Panc1 (cell line): ENCODE data around the gene FCN1. TPM values are rescaled to one million over a fixed set of nuclear protein-coding genes. Genes with fewer than 3 reads are reported as not detected.

ENCODE experiments used
- ATAC-seq: fragments of 200-7000 bp; cut with Tn5 transposase; 2 replicates; pipeline ENCODE4 v1.9.1; 2020; ENCODE audit warnings: mild to moderate bottlenecking, moderate library complexity
- BruUV-seq: library from RNA; stranded (reverse); fragments of 400-500 nt; replicated peaks from 2 replicates; lab custom pipeline; 2021; lab: Mats Ljungman, UMichigan
- CTCF ChIA-PET: fragments of 300-600 bp; sonication (Branson Sonifier 250); formaldehyde crosslinking; loops from one replicate; lab custom pipeline; 2022; ENCODE audit warnings: antibody characterized with exemption; lab: Charles Lee
- POLR2A ChIA-PET: fragments of 300-600 bp; sonication (Branson Sonifier 250); formaldehyde crosslinking; loops from one replicate; lab custom pipeline; 2022; ENCODE audit warnings: antibody characterized with exemption; lab: Charles Lee
- DNase-seq: peaks from one replicate; pipeline ENCODE4 v3.0.0-alpha.2; 2010; ENCODE audit warnings: low read depth, low spot score
- H3K27ac ChIP-seq: 2 replicates; pipeline ENCODE4 v1.5.1; 2011; ENCODE audit warnings: mild to moderate bottlenecking, low read length, inconsistent platforms
- H3K27me3 ChIP-seq: fragments of 200-500 bp; sonication (Bioruptor generic); 2 replicates; pipeline ENCODE4 v1.6.0; 2014; ENCODE audit warnings: low read length, inconsistent platforms; ENCODE audit not compliant: control insufficient read depth, insufficient read depth
- H3K36me3 ChIP-seq: fragments of 200-500 bp; sonication (Bioruptor generic); 2 replicates; pipeline ENCODE4 v1.5.1; 2014; ENCODE audit warnings: inconsistent platforms, mild to moderate bottlenecking, low read length, moderate library complexity; ENCODE audit not compliant: control insufficient read depth, insufficient read depth
- H3K4me1 ChIP-seq: 2 replicates; pipeline ENCODE4 v1.5.1; 2011; ENCODE audit warnings: inconsistent platforms, mild to moderate bottlenecking, low read length, moderate library complexity; ENCODE audit not compliant: control insufficient read depth, insufficient read depth
- H3K4me3 ChIP-seq, 2 experiments: 2 replicates each; pipeline ENCODE4 v1.5.1; 2011 to 2012; ENCODE audit warnings: low read depth in 2 of 2, low read length in 2 of 2, mild to moderate bottlenecking in 2 of 2, inconsistent platforms in 1 of 2, moderate library complexity in 1 of 2
- H3K9me3 ChIP-seq: fragments of 200-500 bp; sonication (Bioruptor generic); 2 replicates; pipeline ENCODE4 v1.5.1; 2014; ENCODE audit warnings: low read depth, mild to moderate bottlenecking, inconsistent platforms, low read length, moderate library complexity; ENCODE audit not compliant: control insufficient read depth, insufficient read depth
- POLR2AphosphoS5 ChIP-seq: IDR thresholded peaks from 2 replicates; pipeline ENCODE4 v1.6.1; 2012; ENCODE audit warnings: mild to moderate bottlenecking, low read depth, low read length, moderate library complexity
- SIN3A ChIP-seq: IDR thresholded peaks from 2 replicates; pipeline ENCODE4 v1.6.1; 2012; ENCODE audit warnings: low read depth, mild to moderate bottlenecking, low read length, moderate library complexity, borderline replicate concordance; ENCODE audit not compliant: insufficient read depth
- TCF7L2 ChIP-seq: IDR thresholded peaks from 2 replicates; pipeline ENCODE4 v1.6.1; 2011; ENCODE audit warnings: mild to moderate bottlenecking, low read depth, low read length, inconsistent platforms
- in situ Hi-C: cut with HindIII; loops from 2 replicates; pipeline ENCODE4 v1.10.0; 2016; ENCODE audit warnings: low sequenced_read_pairs, low pct_unique_long_range_greater_than_20kb
- intact Hi-C: fragments of 100-400 bp; cut with micrococcal nuclease; formaldehyde crosslinking; loops from one replicate; pipeline ENCODE4 v1.10.0; 2022; ENCODE audit not compliant: unreplicated experiment
- total RNA-seq: library from RNA; stranded (reverse); gene quantifications from one replicate; pipeline ENCODE4 v1.2.1, GENCODE V29; 2021; ENCODE audit not compliant: unreplicated experiment
- TF ChIP-seq, protein P1 (sequence below): fragments of 450-650 bp; IDR thresholded peaks from 2 replicates; pipeline ENCODE4 v1.5.1; 2017; ENCODE audit warnings: mild to moderate bottlenecking
- TF ChIP-seq, protein P2 (sequence below), 2 experiments: IDR thresholded peaks; 2 replicates each; pipeline ENCODE4 v1.6.1; 2011 to 2012; ENCODE audit warnings: low read depth in 2 of 2, control low read depth in 1 of 2, low read length in 1 of 2, mild to moderate bottlenecking in 1 of 2, moderate library complexity in 1 of 2; ENCODE audit not compliant: insufficient read depth in 1 of 2

FCN1 gene
- total RNA-seq, 1 experiment from 2014 or later: not detected

DNA sequence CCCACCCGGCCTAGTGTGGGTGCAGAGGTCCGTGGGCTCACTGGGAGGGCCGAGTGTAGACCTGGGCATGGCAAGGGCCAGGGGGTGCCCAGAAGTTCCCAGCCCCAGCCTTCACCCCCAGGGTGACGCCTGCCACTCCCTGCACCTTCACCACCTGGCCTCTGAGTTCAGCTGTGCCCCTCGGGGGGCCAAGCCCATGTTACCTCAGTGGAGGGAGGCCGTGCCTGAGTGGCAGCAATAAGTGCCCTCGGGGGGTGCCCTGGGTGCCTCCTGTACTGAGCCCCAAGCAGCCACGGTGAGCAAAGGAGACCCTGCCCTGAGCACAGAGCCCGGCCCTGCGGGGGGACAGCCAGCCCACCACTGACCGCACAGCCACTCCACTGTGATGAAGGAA, 47.4 kb downstream of the FCN1 start:
- BruUV-seq: no TSS peak
- CTCF ChIA-PET: no interaction called here
- Histone ChIP-seq H3K9me3 (no peaks in the 10 kb centered on the region), H3K36me3 (no peaks in the 10 kb centered on the region), H3K27ac (no peak overlapping the region), H3K27me3 (no peaks in the 10 kb centered on the region), H3K4me1 (no peaks in the 10 kb centered on the region), H3K4me3 (no peak overlapping the region)
- DNase-seq (no peak), ATAC-seq (no peak)
- TF ChIP-seq SIN3A (no peak), TCF7L2 (no peak), POLR2AphosphoS5 (no peak)
- TF ChIP-seq, protein P1, sequence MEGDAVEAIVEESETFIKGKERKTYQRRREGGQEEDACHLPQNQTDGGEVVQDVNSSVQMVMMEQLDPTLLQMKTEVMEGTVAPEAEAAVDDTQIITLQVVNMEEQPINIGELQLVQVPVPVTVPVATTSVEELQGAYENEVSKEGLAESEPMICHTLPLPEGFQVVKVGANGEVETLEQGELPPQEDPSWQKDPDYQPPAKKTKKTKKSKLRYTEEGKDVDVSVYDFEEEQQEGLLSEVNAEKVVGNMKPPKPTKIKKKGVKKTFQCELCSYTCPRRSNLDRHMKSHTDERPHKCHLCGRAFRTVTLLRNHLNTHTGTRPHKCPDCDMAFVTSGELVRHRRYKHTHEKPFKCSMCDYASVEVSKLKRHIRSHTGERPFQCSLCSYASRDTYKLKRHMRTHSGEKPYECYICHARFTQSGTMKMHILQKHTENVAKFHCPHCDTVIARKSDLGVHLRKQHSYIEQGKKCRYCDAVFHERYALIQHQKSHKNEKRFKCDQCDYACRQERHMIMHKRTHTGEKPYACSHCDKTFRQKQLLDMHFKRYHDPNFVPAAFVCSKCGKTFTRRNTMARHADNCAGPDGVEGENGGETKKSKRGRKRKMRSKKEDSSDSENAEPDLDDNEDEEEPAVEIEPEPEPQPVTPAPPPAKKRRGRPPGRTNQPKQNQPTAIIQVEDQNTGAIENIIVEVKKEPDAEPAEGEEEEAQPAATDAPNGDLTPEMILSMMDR: no peak
- TF ChIP-seq, protein P2, sequence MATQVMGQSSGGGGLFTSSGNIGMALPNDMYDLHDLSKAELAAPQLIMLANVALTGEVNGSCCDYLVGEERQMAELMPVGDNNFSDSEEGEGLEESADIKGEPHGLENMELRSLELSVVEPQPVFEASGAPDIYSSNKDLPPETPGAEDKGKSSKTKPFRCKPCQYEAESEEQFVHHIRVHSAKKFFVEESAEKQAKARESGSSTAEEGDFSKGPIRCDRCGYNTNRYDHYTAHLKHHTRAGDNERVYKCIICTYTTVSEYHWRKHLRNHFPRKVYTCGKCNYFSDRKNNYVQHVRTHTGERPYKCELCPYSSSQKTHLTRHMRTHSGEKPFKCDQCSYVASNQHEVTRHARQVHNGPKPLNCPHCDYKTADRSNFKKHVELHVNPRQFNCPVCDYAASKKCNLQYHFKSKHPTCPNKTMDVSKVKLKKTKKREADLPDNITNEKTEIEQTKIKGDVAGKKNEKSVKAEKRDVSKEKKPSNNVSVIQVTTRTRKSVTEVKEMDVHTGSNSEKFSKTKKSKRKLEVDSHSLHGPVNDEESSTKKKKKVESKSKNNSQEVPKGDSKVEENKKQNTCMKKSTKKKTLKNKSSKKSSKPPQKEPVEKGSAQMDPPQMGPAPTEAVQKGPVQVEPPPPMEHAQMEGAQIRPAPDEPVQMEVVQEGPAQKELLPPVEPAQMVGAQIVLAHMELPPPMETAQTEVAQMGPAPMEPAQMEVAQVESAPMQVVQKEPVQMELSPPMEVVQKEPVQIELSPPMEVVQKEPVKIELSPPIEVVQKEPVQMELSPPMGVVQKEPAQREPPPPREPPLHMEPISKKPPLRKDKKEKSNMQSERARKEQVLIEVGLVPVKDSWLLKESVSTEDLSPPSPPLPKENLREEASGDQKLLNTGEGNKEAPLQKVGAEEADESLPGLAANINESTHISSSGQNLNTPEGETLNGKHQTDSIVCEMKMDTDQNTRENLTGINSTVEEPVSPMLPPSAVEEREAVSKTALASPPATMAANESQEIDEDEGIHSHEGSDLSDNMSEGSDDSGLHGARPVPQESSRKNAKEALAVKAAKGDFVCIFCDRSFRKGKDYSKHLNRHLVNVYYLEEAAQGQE (IDR thresholded peaks at IDR 0.05; ENCODE audit: insufficient read depth in 1 of 2, low read depth in 2 of 2, low read length in 1 of 2): no peak
- intact Hi-C loops: no loop called here
- in situ Hi-C loops: no loop called here
- POLR2A ChIA-PET: no interaction called here

DNA sequence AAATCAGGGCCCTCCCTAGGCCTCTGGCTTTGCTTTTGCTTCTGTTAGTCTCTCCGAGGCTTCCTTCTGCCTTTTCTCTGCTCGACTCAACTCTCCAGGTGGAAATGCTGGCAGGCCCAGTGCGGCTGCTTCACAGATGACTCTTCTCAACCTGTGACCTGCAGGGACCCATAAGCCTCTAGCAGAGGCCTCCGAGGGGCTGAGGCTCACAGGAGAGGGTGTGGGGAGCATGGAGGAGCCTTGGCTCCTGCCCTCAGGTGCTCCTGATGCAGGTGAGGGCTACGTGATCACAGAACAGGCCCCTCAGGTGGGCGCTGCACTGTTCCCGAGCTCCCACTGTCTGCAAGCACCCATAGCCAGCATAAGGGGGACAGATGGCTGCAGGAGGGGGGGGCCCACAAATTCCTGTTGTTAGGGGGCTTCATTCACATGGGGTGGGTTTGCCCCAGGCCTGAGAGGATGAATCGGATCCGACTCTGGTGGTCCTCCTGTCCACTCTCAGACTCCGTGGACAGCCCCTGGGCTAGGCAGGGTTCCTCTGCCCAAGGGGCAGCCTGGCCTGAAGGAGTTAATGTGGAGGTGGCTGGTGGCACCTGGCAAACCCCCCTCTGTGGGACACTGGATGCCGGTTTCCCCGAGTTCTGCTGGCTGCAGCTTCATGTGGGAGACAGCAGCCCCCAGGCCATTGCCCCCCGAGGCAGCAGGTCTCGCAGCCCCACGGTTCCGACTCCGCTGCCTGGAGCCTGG, 48.0 kb downstream of the FCN1 start:
- ATAC-seq (no peak), DNase-seq (no peak)
- BruUV-seq: no TSS peak
- H3K4me3 ChIP-seq: no peak overlapping the region
- in situ Hi-C loops (no loop called here), intact Hi-C loops (no loop called here)
- TF ChIP-seq TCF7L2 (no peak), POLR2AphosphoS5 (no peak), SIN3A (no peak)
- TF ChIP-seq, protein P2 (IDR thresholded peaks at IDR 0.05; ENCODE audit: insufficient read depth in 1 of 2, low read depth in 2 of 2, low read length in 1 of 2): no peak
- TF ChIP-seq, protein P1: no peak
- ChIA-PET POLR2A (no interaction called here), CTCF (no interaction called here)
- H3K27me3 ChIP-seq: no peaks in the 10 kb centered on the region
- no peak overlapping the region for H3K27ac ChIP-seq
- H3K4me1 ChIP-seq: no peaks in the 10 kb centered on the region
- no peaks in the 10 kb centered on the region for H3K36me3 ChIP-seq
- no peaks in the 10 kb centered on the region for H3K9me3 ChIP-seq
